ENCODE results near the gene KLKB1.

The KLKB1 gene

GRCh38 chr4:186298031-186298647 is 70.8 kb downstream of the KLKB1 start:
- Histone ChIP-seq H3K27ac (no peak overlapping the region), H3K4me3 (no peak overlapping the region)
- TF ChIP-seq CTCF (IDR thresholded peaks at IDR 0.05), result no peak
- DNase-seq (ENCODE audit: low spot score), result no peak

- Histone ChIP-seq H3K27ac (no peak overlapping the region), H3K4me3 (no peak overlapping the region)
- no peak for TF ChIP-seq CTCF (IDR thresholded peaks at IDR 0.05)
- no peak for DNase-seq (ENCODE audit: low spot score)
These were observed 72.0 kb downstream of the KLKB1 start for GRCh38 chr4:186299291-186299690.

- no peak for DNase-seq (ENCODE audit: low spot score)
- Histone ChIP-seq H3K4me3 (no peak overlapping the region), H3K27ac (no peak overlapping the region)
- TF ChIP-seq CTCF (IDR thresholded peaks at IDR 0.05), result no peak
These were observed 73.5 kb downstream of the KLKB1 start for GRCh38 chr4:186300659-186301390.

- Histone ChIP-seq H3K27ac (no peak overlapping the region), H3K4me3 (no peak overlapping the region)
- TF ChIP-seq CTCF (IDR thresholded peaks at IDR 0.05), result no peak
- no peak for DNase-seq (ENCODE audit: low spot score)
These were observed 76.9 kb downstream of the KLKB1 start for GRCh38 chr4:186304216-186304615.

DNA sequence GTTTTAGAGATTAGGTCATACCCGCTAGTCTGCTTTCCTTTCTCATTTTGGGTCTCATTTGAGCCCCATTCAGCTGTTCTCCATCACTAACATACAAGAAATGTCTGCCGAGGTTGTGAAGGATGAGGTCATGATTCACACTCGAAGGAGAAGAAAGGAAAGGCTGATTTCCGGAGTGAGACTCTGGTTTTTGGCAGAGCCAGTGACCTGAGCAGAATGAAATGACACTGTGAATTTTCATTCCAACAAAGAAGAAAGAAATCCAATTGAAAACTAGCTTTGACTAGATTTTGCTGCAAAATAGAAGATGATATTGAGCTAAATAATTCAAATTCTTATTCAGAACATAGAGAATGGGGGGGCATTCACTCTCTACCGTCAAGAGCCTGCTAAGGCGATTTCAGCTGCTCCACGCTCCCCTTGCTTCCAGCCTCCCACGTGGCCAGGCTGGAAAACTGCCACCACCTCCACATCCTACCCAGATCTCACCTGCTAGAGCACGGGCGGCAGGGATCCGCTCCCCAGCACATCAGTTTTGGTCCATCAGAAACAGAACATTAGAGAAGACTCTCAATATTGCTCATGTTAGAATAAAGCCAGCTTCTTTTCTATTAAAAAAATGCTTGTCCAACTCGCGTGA is 77.7 kb downstream of the KLKB1 start:
- H3K27ac ChIP-seq, result no peak overlapping the region
- no peak for TF ChIP-seq CTCF (IDR thresholded peaks at IDR 0.05)
- no peak for DNase-seq (ENCODE audit: low spot score)
- no peak overlapping the region for H3K4me3 ChIP-seq

DNA sequence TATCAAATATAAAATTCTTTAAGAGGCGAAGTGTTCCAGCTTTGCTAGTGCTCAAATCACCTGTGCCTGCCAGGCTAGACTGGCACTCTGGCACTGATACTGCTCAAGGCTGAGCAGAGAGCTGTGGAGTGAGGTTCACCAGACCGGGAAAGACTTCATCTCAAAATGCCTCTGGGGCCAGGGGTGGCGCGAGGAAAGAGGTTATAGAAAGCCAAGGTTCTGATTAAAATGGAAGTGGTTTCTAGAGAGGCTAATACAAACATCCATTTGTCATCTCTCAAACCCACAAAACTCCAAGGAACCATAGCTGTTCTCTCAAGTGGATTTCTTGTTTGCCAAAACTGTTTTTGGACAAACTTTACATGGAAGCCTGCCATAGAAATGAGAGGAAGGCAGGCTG is 80.2 kb downstream of the KLKB1 start:
- no peak overlapping the region for H3K27ac ChIP-seq
- H3K4me3 ChIP-seq, result no peak overlapping the region
- no peak for DNase-seq (ENCODE audit: low spot score)
- no peak for TF ChIP-seq CTCF (IDR thresholded peaks at IDR 0.05)

Measured in coronary artery (tissue), 2 donors.